Liver (tissue), 9 donors: ENCODE measurements around the gene ZNF761. TPM values are rescaled to one million over a fixed set of nuclear protein-coding genes. Genes with fewer than 3 reads are reported as not detected.
"Not testable (repeated sequence)": the region's sequence is repeated elsewhere in the genome, so short reads cannot be mapped to it uniquely, and the experiment has no call there.

Source experiments
- DNase-seq: peaks from one replicate; pipeline ENCODE4 v3.0.0-alpha.2; 2017; ENCODE audit warnings: low spot score
- H3K27ac ChIP-seq, 2 donors: one replicate each; pipeline ENCODE4 v1.7.0; 2013; ENCODE audit warnings: inconsistent platforms in 2 of 2, low read length in 2 of 2, control low read depth in 1 of 2, low read depth in 1 of 2, mild to moderate bottlenecking in 1 of 2
- H3K27me3 ChIP-seq, 4 donors: one replicate each; pipeline versions ENCODE4 v1.6.1 to v1.7.0; 2013; ENCODE audit warnings: low read length in 3 of 4, inconsistent platforms in 1 of 4, mild to moderate bottlenecking in 1 of 4, moderate library complexity in 1 of 4; ENCODE audit not compliant: control insufficient read depth in 4 of 4, insufficient read depth in 4 of 4
- H3K36me3 ChIP-seq, 4 donors: one replicate each; pipeline versions ENCODE4 v1.6.1 to v1.7.0; 2013; ENCODE audit warnings: low read length in 3 of 4, mild to moderate bottlenecking in 3 of 4, low read depth in 1 of 4, moderate library complexity in 1 of 4; ENCODE audit not compliant: control insufficient read depth in 4 of 4, insufficient read depth in 3 of 4
- H3K4me1 ChIP-seq, 4 donors: one replicate each; pipeline versions ENCODE4 v1.6.1 to v1.7.0; 2013; ENCODE audit warnings: low read length in 3 of 4, mild to moderate bottlenecking in 3 of 4, moderate library complexity in 1 of 4; ENCODE audit not compliant: control insufficient read depth in 4 of 4, insufficient read depth in 4 of 4
- H3K4me3 ChIP-seq, 3 donors: one replicate each; pipeline versions ENCODE4 v1.6.1 to v1.7.0; 2013; ENCODE audit warnings: low read length in 3 of 3, control low read depth in 1 of 3, low read depth in 1 of 3, mild to moderate bottlenecking in 1 of 3
- H3K9ac ChIP-seq, 2 donors: one replicate each; pipeline ENCODE4 v1.7.0; 2013; ENCODE audit warnings: low read length in 2 of 2, mild to moderate bottlenecking in 2 of 2, moderate library complexity in 2 of 2, control low read depth in 1 of 2, low read depth in 1 of 2
- H3K9me3 ChIP-seq, 4 donors: one replicate each; pipeline versions ENCODE4 v1.6.1 to v1.7.0; 2013; ENCODE audit warnings: low read length in 3 of 4; ENCODE audit not compliant: control insufficient read depth in 4 of 4
- ATF3 ChIP-seq: IDR thresholded peaks from 2 replicates; pipeline ENCODE4 v1.6.1; 2016; ENCODE audit warnings: antibody characterized with exemption
- EGR1 ChIP-seq, 2 donors: IDR thresholded peaks; 2 replicates each; pipeline ENCODE4 v1.6.1; 2016 to 2018; ENCODE audit warnings: antibody characterized with exemption in 2 of 2, low read depth in 2 of 2
- FOXA1 ChIP-seq: IDR thresholded peaks from 2 replicates; pipeline ENCODE4 v1.6.1; 2016; ENCODE audit warnings: antibody characterized with exemption
- GABPA ChIP-seq, 2 donors: IDR thresholded peaks in 1 of 2; conservative IDR thresholded peaks in 1 of 2; 2 replicates each; pipeline ENCODE4 v1.6.1; 2016; ENCODE audit warnings: antibody characterized with exemption in 2 of 2, mild to moderate bottlenecking in 1 of 2, moderate library complexity in 1 of 2
- HNF4G ChIP-seq: IDR thresholded peaks from 2 replicates; pipeline ENCODE4 v1.6.1; 2016; ENCODE audit warnings: antibody characterized with exemption
- JUND ChIP-seq, 2 donors: IDR thresholded peaks; 2 replicates each; pipeline ENCODE4 v1.6.1; 2016; ENCODE audit warnings: antibody characterized with exemption in 2 of 2
- RAD21 ChIP-seq, 2 donors: IDR thresholded peaks; 2 replicates each; pipeline ENCODE4 v1.6.1; 2016; ENCODE audit warnings: antibody characterized with exemption in 2 of 2, mild to moderate bottlenecking in 2 of 2
- SP1 ChIP-seq: IDR thresholded peaks from 2 replicates; pipeline ENCODE4 v1.6.1; 2018; ENCODE audit warnings: antibody characterized with exemption, mild to moderate bottlenecking
- TAF1 ChIP-seq: conservative IDR thresholded peaks from 2 replicates; pipeline ENCODE4 v1.6.1; 2016; ENCODE audit warnings: antibody characterized with exemption, mild to moderate bottlenecking
- YY1 ChIP-seq: IDR thresholded peaks from 2 replicates; pipeline ENCODE4 v1.6.1; 2016; ENCODE audit warnings: antibody characterized with exemption, mild to moderate bottlenecking
- ZBTB33 ChIP-seq: IDR thresholded peaks from 2 replicates; pipeline ENCODE4 v1.6.1; 2016; ENCODE audit warnings: antibody characterized with exemption
- WGBS: extraction: QIAGEN DNeasy Blood & Tissue Kit; methylation state at CpG from one replicate; pipeline ENCODE4 v1.1.7; 2013; 5-methylcytosine and 5-hydroxymethylcytosine counted together
- polyA plus RNA-seq, 2 donors: library from polyadenylated mRNA; stranded (reverse) in 1 of 2; unstranded in 1 of 2; fragments of 200-250 nt in 1 of 2; fragments of >200 nt in 1 of 2; fragmentation: Nextera tagmentation in 1 of 2; extraction: Ambion mirVana in 1 of 2; gene quantifications; one replicate each; pipeline versions ENCODE4 v1.2.1 to v1.2.3, GENCODE V29; 2013 to 2015
- total RNA-seq, 2 donors: library from RNA; depleted of rRNA; stranded (reverse); fragments of >200 nt; gene quantifications; one replicate each; pipeline ENCODE4 v1.2.3, GENCODE V29; 2014
- TF ChIP-seq, protein P1 (sequence below): IDR thresholded peaks from 2 replicates; pipeline ENCODE4 v1.6.1; 2016; ENCODE audit warnings: antibody characterized with exemption, mild to moderate bottlenecking
- TF ChIP-seq, protein P2 (sequence below): IDR thresholded peaks from 2 replicates; pipeline ENCODE4 v1.6.1; 2016; ENCODE audit warnings: antibody characterized with exemption
- donor health status: healthy.
- donor health status: healthy.
- donor health status: healthy.
- donor health status: healthy.
- donor health status: healthy.

Gene ZNF761
- total and polyA plus RNA-seq, 4 donors = 2.7 to 6.3 (median 5.1) TPM

- TF ChIP-seq ATF3 = no peak
Observed at GRCh38 chr19:53424968-53425597, 6.7 kb upstream of the ZNF761 start (continued).

- 1% methylated on average over 30 of the region's 30 CpGs for WGBS
- DNase-seq = peak; percentile 41
- Histone ChIP-seq H3K9me3 (peaks cover 0 to 18% (median 3%) of the 10 kb centered on the region in 4 donors), H3K9ac (peak overlapping the region; percentile 41 to 81), H3K4me1 (peaks cover 0 to 5% (median 2%) of the 10 kb centered on the region in 4 donors), H3K36me3 (peaks cover 0 to 14% (median 4%) of the 10 kb centered on the region in 4 donors), H3K4me3 (peak overlapping the region; percentile 63 to 72 (median 65)), H3K27ac (peak overlapping the region in 1 of 2 donors; percentile 75), H3K27me3 (no peaks in the 10 kb centered on the region)
- TF ChIP-seq JUND (IDR thresholded peaks at IDR 0.05) = no peak
- no peak for TF ChIP-seq ATF3
- TF ChIP-seq HNF4G = no peak
- TF ChIP-seq TAF1 = no peak
- no peak for TF ChIP-seq YY1
- TF ChIP-seq ZBTB33 = no peak
Observed at GRCh38 chr19:53432088-53432661, 391 bp downstream of the ZNF761 start.

- DNase-seq, H3K9ac ChIP-seq, H3K4me1 ChIP-seq, H3K27ac ChIP-seq, H3K4me3 ChIP-seq, H3K27me3 ChIP-seq: not testable (repeated sequence)
- Histone ChIP-seq H3K36me3 (peaks cover 3 to 22% (median 10%) of the 10 kb centered on the region in 4 donors), H3K9me3 (peaks cover 7 to 19% (median 12%) of the 10 kb centered on the region in 4 donors)
- WGBS = 79% methylated on average over 2 of the region's 2 CpGs
Observed at GRCh38 chr19:53443809-53444208, 12.0 kb downstream of the ZNF761 start.

DNA sequence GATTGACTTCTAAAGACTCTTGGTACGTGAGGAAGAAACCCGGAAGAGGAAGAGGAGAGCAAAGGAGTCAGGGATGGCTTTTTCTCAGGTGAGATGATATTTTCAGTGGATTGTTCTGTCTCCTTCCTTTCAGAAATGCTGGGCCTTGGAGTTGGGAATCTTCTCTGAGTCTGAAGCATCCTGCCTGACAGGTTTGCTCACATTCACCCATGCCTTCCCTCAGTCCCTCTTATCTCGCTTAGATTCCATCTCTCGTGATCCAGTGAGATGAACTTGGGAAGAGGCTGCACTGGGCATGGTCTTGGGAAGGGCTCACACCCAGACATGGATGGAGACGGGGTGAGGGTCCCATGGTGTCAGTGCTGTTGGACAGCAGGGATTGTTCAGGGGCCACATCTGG is 15.4 kb downstream of the ZNF761 start:
- WGBS = 83% methylated on average over 5 of the region's 5 CpGs
- not testable (repeated sequence) for DNase-seq, H3K9ac ChIP-seq, H3K4me1 ChIP-seq, H3K27ac ChIP-seq, H3K27me3 ChIP-seq
- Histone ChIP-seq H3K9me3 (peaks cover 10 to 27% (median 14%) of the 10 kb centered on the region in 4 donors), H3K36me3 (peaks cover 2 to 33% (median 15%) of the 10 kb centered on the region in 4 donors), H3K4me3 (peak overlapping the region in 1 of 3 donors; percentile 49)

- Histone ChIP-seq H3K4me3 (peak overlapping the region in 2 of 3 donors; percentile 1 to 38), H3K9me3 (peaks cover 29 to 81% (median 45%) of the 10 kb centered on the region in 4 donors), H3K27ac (no peak overlapping the region), H3K36me3 (peaks cover 7 to 40% (median 38%) of the 10 kb centered on the region in 4 donors), H3K4me1 (no peaks in the 10 kb centered on the region), H3K9ac (no peak overlapping the region), H3K27me3 (no peaks in the 10 kb centered on the region)
- no peak for DNase-seq
- 97% methylated on average over 9 of the region's 9 CpGs for WGBS
- TF ChIP-seq SP1 (no peak), TAF1 (no peak), HNF4G (no peak), ATF3 (no peak), FOXA1 (no peak), GABPA (IDR thresholded peaks at IDR 0.05 in 1 of 2, conservative IDR thresholded peaks at IDR 0.05 in 1 of 2) (no peak), EGR1 (IDR thresholded peaks at IDR 0.05; ENCODE audit: low read depth in 2 of 2) (no peak), RAD21 (IDR thresholded peaks at IDR 0.05) (no peak), JUND (IDR thresholded peaks at IDR 0.05) (no peak)
- TF ChIP-seq, protein P1, sequence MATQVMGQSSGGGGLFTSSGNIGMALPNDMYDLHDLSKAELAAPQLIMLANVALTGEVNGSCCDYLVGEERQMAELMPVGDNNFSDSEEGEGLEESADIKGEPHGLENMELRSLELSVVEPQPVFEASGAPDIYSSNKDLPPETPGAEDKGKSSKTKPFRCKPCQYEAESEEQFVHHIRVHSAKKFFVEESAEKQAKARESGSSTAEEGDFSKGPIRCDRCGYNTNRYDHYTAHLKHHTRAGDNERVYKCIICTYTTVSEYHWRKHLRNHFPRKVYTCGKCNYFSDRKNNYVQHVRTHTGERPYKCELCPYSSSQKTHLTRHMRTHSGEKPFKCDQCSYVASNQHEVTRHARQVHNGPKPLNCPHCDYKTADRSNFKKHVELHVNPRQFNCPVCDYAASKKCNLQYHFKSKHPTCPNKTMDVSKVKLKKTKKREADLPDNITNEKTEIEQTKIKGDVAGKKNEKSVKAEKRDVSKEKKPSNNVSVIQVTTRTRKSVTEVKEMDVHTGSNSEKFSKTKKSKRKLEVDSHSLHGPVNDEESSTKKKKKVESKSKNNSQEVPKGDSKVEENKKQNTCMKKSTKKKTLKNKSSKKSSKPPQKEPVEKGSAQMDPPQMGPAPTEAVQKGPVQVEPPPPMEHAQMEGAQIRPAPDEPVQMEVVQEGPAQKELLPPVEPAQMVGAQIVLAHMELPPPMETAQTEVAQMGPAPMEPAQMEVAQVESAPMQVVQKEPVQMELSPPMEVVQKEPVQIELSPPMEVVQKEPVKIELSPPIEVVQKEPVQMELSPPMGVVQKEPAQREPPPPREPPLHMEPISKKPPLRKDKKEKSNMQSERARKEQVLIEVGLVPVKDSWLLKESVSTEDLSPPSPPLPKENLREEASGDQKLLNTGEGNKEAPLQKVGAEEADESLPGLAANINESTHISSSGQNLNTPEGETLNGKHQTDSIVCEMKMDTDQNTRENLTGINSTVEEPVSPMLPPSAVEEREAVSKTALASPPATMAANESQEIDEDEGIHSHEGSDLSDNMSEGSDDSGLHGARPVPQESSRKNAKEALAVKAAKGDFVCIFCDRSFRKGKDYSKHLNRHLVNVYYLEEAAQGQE = no peak
- TF ChIP-seq, protein P2, sequence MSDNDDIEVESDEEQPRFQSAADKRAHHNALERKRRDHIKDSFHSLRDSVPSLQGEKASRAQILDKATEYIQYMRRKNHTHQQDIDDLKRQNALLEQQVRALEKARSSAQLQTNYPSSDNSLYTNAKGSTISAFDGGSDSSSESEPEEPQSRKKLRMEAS = no peak
Observed at GRCh38 chr19:53455828-53456227, 24.0 kb downstream of the ZNF761 start.
